Endothelial cell of umbilical vein (primary cell): Measurements from ENCODE around the gene MAP4K2. TPM values are rescaled to one million over a fixed set of nuclear protein-coding genes. Genes with fewer than 3 reads are reported as not detected.

Experiments
- BruUV-seq: library from RNA; stranded (reverse); fragments of 400-500 nt; replicated peaks from 2 replicates; lab custom pipeline; 2021; lab: Mats Ljungman, UMichigan
- CTCF ChIA-PET: fragments of 300-600, 350-600 bp; sonication (Branson Sonifier 250); formaldehyde crosslinking; loops from one replicate; lab custom pipeline; 2021; ENCODE audit warnings: antibody characterized with exemption, inconsistent platforms; lab: Charles Lee
- POLR2A ChIA-PET: fragments of 300-600, 350-600 bp; sonication (Branson Sonifier 250); formaldehyde crosslinking; loops from one replicate; lab custom pipeline; 2021; ENCODE audit warnings: antibody characterized with exemption, inconsistent platforms; lab: Charles Lee
- DNase-seq: peaks from one replicate; pipeline ENCODE4 v3.0.0-alpha.2; 2011; ENCODE audit warnings: low read depth, low spot score
- FAIRE-seq: peaks from 2 replicates; lab custom pipeline; 2011; peaks lifted over from hg19 to GRCh38; lab: Jason Lieb, UNC
- H2AFZ ChIP-seq: 2 replicates; pipeline ENCODE4 v1.6.0; 2012; ENCODE audit warnings: low read depth, low read length, control low read depth, inconsistent platforms
- H3K27ac ChIP-seq: 2 replicates; pipeline ENCODE4 v1.5.1; 2011; ENCODE audit warnings: low read depth, mild to moderate bottlenecking, control low read depth, low read length, moderate library complexity; ENCODE audit not compliant: insufficient read depth
- H3K27me3 ChIP-seq, 2 experiments: 2 replicates each; pipeline versions ENCODE4 v1.6.0 to v1.6.1; 2011; ENCODE audit warnings: low read length in 2 of 2, mixed read lengths in 1 of 2; ENCODE audit not compliant: control insufficient read depth in 2 of 2, insufficient read depth in 2 of 2
- H3K36me3 ChIP-seq, 2 experiments: 2 replicates in 1 of 2; 3 replicates in 1 of 2; pipeline ENCODE4 v1.5.1; 2011; ENCODE audit warnings: low read length in 2 of 2, mild to moderate bottlenecking in 1 of 2, moderate library complexity in 1 of 2; ENCODE audit not compliant: control insufficient read depth in 2 of 2, insufficient read depth in 2 of 2; ENCODE audit errors: extremely low read depth in 1 of 2
- H3K4me1 ChIP-seq: 3 replicates; pipeline ENCODE4 v1.5.1; 2011; ENCODE audit warnings: mild to moderate bottlenecking, low read length; ENCODE audit not compliant: control insufficient read depth, insufficient read depth; ENCODE audit errors: extremely low read depth
- H3K4me2 ChIP-seq: 2 replicates; pipeline ENCODE4 v1.6.1; 2011; ENCODE audit warnings: low read length, control low read depth, mixed read lengths; ENCODE audit not compliant: insufficient read depth
- H3K4me3 ChIP-seq, 3 experiments: fragments of 200-600 bp in 1 of 3; sonication (generic), shearing (Covaris generic) in 1 of 3; replicated peaks in 1 of 3; 2 replicates each; pipeline ENCODE4 v1.5.1; 2011 to 2016; ENCODE audit warnings: control low read depth in 3 of 3, low read length in 3 of 3, mild to moderate bottlenecking in 2 of 3, inconsistent platforms in 1 of 3, low read depth in 1 of 3, moderate library complexity in 1 of 3; ENCODE audit not compliant: insufficient read depth in 1 of 3
- H3K79me2 ChIP-seq: 2 replicates; pipeline ENCODE4 v1.6.0; 2012; ENCODE audit warnings: low read length, inconsistent platforms; ENCODE audit not compliant: control insufficient read depth, insufficient read depth
- H3K9ac ChIP-seq: replicated peaks from 2 replicates; pipeline ENCODE3; 2011; ENCODE audit warnings: low read length, control low read depth; ENCODE audit not compliant: insufficient read depth; ENCODE audit errors: extremely low read depth
- H3K9me1 ChIP-seq: replicated peaks from 3 replicates; pipeline ENCODE4 v1.6.0; 2011; ENCODE audit warnings: mild to moderate bottlenecking, low read length; ENCODE audit not compliant: control insufficient read depth, insufficient read depth; ENCODE audit errors: extremely low read depth
- H3K9me3 ChIP-seq: replicated peaks from 2 replicates; pipeline ENCODE4 v1.5.1; 2012; ENCODE audit warnings: low read length, inconsistent platforms; ENCODE audit not compliant: control insufficient read depth, insufficient read depth
- H4K20me1 ChIP-seq: replicated peaks from 2 replicates; pipeline ENCODE3; 2011; ENCODE audit warnings: mild to moderate bottlenecking, low read length; ENCODE audit not compliant: control insufficient read depth, insufficient read depth; ENCODE audit errors: extremely low read depth
- dilution Hi-C: fragments of 300-500 bp; cut with MboI; formaldehyde crosslinking; loops from one replicate; pipeline ENCODE4 v1.15.0; 2019; ENCODE audit warnings: low sequenced_read_pairs; ENCODE audit not compliant: extremely low pct_ligation_motif_present
- intact Hi-C: fragments of 100-400 bp; cut with micrococcal nuclease; formaldehyde crosslinking; loops from one replicate; pipeline ENCODE4 v1.10.0; 2022
- polyA plus RNA-seq, 4 experiments: library from polyadenylated mRNA; depleted of rRNA in 3 of 4; stranded (reverse) in 3 of 4; unstranded in 1 of 4; fragments of >200 nt; gene quantifications; 2 replicates each; pipeline versions ENCODE4 v1.2.1 to v1.2.3, GENCODE V29; 2011 to 2012; ENCODE audit warnings: missing spikeins in 1 of 4
- total RNA-seq: library from RNA; stranded (reverse); gene quantifications from 2 replicates; pipeline ENCODE4 v1.2.3, GENCODE V29; 2021
- TF ChIP-seq, protein P1 (sequence below): IDR thresholded peaks from 2 replicates; pipeline ENCODE4 v1.6.1; 2011; ENCODE audit not compliant: insufficient read depth, insufficient read length
- TF ChIP-seq, protein P2 (sequence below), 2 donors: IDR thresholded peaks; 1 replicate in 1 of 2; 2 replicates in 1 of 2; pipeline ENCODE4 v1.5.1; 2011; ENCODE audit warnings: low read length in 2 of 2, mild to moderate bottlenecking in 2 of 2, moderate library complexity in 2 of 2, control low read depth in 1 of 2, inconsistent platforms in 1 of 2, low read depth in 1 of 2; ENCODE audit not compliant: insufficient read depth in 1 of 2; ENCODE audit errors: extremely low read depth in 1 of 2

MAP4K2 gene
- total and polyA plus RNA-seq, 2 donors (not counting 3 experiments of a cell fraction or from before 2014, with no cell fraction given) = 43.3 to 44.0 TPM

DNA sequence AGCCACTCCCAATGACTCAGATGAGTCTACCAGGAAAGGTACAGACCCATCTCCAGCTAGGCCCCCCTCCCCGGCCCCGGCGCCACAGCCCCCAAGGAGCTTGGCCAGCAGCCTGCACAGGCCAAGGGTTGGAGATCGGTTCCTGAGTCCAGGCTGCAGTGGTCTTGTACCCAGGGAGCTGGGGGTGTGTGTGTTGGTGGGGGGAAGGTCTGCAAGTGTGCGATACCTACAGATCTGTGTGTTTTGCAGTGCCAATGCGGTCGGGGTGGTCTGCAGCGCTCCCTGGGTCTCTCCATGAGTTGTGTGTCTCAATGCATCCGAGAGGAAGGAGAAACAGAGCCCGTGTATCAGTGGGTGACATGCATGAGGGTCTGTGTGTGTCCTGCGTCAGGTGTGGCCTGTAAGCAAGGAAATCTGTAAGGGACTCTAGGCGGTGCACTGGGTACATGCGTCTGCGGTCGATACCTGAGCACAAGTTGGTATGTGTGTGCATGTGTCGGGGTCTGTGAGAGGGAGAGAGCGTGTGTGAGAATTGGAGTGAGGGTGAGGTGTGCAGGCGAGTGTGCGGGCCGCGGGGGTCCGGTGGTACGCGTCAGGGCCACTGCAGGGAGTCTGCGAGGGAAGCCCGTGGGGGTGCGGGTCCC, 40.8 kb upstream of the MAP4K2 start:
- no peaks in the 10 kb centered on the region for H3K9me1 ChIP-seq
- no peaks in the 10 kb centered on the region for H3K27me3 ChIP-seq
- H3K79me2 ChIP-seq = no peaks in the 10 kb centered on the region
- no peaks in the 10 kb centered on the region for H4K20me1 ChIP-seq
- H3K27ac ChIP-seq = no peak overlapping the region
- TF ChIP-seq, protein P1, sequence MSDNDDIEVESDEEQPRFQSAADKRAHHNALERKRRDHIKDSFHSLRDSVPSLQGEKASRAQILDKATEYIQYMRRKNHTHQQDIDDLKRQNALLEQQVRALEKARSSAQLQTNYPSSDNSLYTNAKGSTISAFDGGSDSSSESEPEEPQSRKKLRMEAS = no peak
- TF ChIP-seq, protein P2, sequence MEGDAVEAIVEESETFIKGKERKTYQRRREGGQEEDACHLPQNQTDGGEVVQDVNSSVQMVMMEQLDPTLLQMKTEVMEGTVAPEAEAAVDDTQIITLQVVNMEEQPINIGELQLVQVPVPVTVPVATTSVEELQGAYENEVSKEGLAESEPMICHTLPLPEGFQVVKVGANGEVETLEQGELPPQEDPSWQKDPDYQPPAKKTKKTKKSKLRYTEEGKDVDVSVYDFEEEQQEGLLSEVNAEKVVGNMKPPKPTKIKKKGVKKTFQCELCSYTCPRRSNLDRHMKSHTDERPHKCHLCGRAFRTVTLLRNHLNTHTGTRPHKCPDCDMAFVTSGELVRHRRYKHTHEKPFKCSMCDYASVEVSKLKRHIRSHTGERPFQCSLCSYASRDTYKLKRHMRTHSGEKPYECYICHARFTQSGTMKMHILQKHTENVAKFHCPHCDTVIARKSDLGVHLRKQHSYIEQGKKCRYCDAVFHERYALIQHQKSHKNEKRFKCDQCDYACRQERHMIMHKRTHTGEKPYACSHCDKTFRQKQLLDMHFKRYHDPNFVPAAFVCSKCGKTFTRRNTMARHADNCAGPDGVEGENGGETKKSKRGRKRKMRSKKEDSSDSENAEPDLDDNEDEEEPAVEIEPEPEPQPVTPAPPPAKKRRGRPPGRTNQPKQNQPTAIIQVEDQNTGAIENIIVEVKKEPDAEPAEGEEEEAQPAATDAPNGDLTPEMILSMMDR (IDR thresholded peaks at IDR 0.05; ENCODE audit: extremely low read depth in 1 of 2, insufficient read depth in 1 of 2, low read depth in 1 of 2, low read length in 2 of 2) = no peak
- no peak overlapping the region for H3K4me2 ChIP-seq
- no peak overlapping the region for H2AFZ ChIP-seq
- POLR2A ChIA-PET = no interaction called here
- dilution Hi-C loops = loop anchor here (10.0 kb wide), 1 partner anchor 51 kb away; no protein-coding TSS in a partner anchor
- FAIRE-seq (no peak), DNase-seq (no peak)
- H3K9me3 ChIP-seq = no peaks in the 10 kb centered on the region
- intact Hi-C loops = loop anchor here (2.0 kb wide), 2 partner anchors 41 to 57 kb away; partner anchors contain the start of gene MAP4K2
- CTCF ChIA-PET = interaction anchor here (0.6 to 8.2 kb wide), 30 partner anchors 9 to 381 kb away, joined by 3 to 168 read pairs (median 4); partner anchors contain the start of genes ARL2, BATF2, MAJIN and MAP4K2
- no peaks in the 10 kb centered on the region for H3K36me3 ChIP-seq
- H3K9ac ChIP-seq = no peak overlapping the region
- no TSS peak for BruUV-seq
- no peaks in the 10 kb centered on the region for H3K4me1 ChIP-seq
- no peak overlapping the region for H3K4me3 ChIP-seq
